Ishikawa (cell line): Measurements from ENCODE around the gene BRAT1.

Source experiments
- CEBPB ChIP-seq: IDR thresholded peaks from 2 replicates; pipeline ENCODE4 v1.6.1; 2012
- FOXM1 ChIP-seq: IDR thresholded peaks from 2 replicates; pipeline ENCODE4 v1.6.1; 2012; ENCODE audit warnings: low read depth, borderline replicate concordance
- TF ChIP-seq, protein P1 (sequence below): IDR thresholded peaks from 2 replicates; pipeline ENCODE4 v1.6.1; 2012; ENCODE audit warnings: low read depth, mild to moderate bottlenecking

DNA sequence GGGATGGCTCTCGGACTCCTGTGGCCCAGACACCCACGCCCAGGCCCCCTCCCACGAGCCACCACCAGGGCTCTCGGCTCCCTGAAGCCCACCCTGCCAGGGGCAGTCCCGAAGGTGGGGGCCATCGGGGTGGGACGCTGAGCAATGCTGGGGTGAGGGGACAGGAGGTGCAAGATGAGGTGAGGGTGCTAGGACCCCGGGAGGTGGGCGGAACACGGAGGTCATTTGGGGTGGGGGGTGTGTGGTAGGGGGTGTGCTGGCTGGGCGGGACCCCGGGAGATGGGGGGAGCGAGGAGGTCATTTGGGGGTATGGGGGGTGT is 52.7 kb downstream of the BRAT1 start:
- TF ChIP-seq FOXM1 (no peak), CEBPB (no peak)
- TF ChIP-seq, protein P1, sequence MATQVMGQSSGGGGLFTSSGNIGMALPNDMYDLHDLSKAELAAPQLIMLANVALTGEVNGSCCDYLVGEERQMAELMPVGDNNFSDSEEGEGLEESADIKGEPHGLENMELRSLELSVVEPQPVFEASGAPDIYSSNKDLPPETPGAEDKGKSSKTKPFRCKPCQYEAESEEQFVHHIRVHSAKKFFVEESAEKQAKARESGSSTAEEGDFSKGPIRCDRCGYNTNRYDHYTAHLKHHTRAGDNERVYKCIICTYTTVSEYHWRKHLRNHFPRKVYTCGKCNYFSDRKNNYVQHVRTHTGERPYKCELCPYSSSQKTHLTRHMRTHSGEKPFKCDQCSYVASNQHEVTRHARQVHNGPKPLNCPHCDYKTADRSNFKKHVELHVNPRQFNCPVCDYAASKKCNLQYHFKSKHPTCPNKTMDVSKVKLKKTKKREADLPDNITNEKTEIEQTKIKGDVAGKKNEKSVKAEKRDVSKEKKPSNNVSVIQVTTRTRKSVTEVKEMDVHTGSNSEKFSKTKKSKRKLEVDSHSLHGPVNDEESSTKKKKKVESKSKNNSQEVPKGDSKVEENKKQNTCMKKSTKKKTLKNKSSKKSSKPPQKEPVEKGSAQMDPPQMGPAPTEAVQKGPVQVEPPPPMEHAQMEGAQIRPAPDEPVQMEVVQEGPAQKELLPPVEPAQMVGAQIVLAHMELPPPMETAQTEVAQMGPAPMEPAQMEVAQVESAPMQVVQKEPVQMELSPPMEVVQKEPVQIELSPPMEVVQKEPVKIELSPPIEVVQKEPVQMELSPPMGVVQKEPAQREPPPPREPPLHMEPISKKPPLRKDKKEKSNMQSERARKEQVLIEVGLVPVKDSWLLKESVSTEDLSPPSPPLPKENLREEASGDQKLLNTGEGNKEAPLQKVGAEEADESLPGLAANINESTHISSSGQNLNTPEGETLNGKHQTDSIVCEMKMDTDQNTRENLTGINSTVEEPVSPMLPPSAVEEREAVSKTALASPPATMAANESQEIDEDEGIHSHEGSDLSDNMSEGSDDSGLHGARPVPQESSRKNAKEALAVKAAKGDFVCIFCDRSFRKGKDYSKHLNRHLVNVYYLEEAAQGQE = no peak
